IMR-90 (cell line): ENCODE data around the gene PITX1.

ENCODE experiments used
- BHLHE40 ChIP-seq: fragments of 150-350 bp; IDR thresholded peaks from 2 replicates; pipeline ENCODE4 v1.6.1; 2016; ENCODE audit warnings: mild to moderate bottlenecking, low read depth, low read length
- MAFK ChIP-seq: IDR thresholded peaks from 2 replicates; pipeline ENCODE4 v1.6.1; 2012; ENCODE audit warnings: low read depth, low read length, improper control_type of control experiment
- MAZ ChIP-seq: IDR thresholded peaks from 2 replicates; pipeline ENCODE4 v1.6.1; 2012; ENCODE audit warnings: low read depth, mild to moderate bottlenecking, low read length, improper control_type of control experiment, moderate library complexity, borderline replicate concordance
- MXI1 ChIP-seq: IDR thresholded peaks from 2 replicates; pipeline ENCODE4 v1.6.1; 2012; ENCODE audit warnings: low read depth, mild to moderate bottlenecking, low read length, moderate library complexity, borderline replicate concordance
- NFE2L2 ChIP-seq: fragments of 150-350 bp; IDR thresholded peaks from 2 replicates; pipeline ENCODE4 v1.6.1; 2016; ENCODE audit warnings: low read depth, mild to moderate bottlenecking, low read length
- POLR2A ChIP-seq: IDR thresholded peaks from 2 replicates; pipeline ENCODE4 v1.6.1; 2012; ENCODE audit warnings: mild to moderate bottlenecking, low read depth, low read length
- RAD21 ChIP-seq: IDR thresholded peaks from 2 replicates; pipeline ENCODE4 v1.6.1; 2012; ENCODE audit warnings: low read length, improper control_type of control experiment
- RFX5 ChIP-seq: IDR thresholded peaks from 2 replicates; pipeline ENCODE4 v1.8.0; 2012; ENCODE audit warnings: low read depth, mild to moderate bottlenecking, low read length, moderate library complexity
- SMC3 ChIP-seq: fragments of 150-350 bp; IDR thresholded peaks from 2 replicates; pipeline ENCODE4 v1.6.1; 2016; ENCODE audit warnings: low read depth, mild to moderate bottlenecking, antibody characterized with exemption, low read length, moderate library complexity
- TF ChIP-seq, protein P1 (sequence below): conservative IDR thresholded peaks from 2 replicates; pipeline ENCODE4 v1.5.1; 2012; ENCODE audit warnings: mild to moderate bottlenecking, low read depth, low read length, improper control_type of control experiment
- TF ChIP-seq, protein P2 (sequence below): fragments of 150-350 bp; IDR thresholded peaks from 2 replicates; pipeline ENCODE4 v1.6.1; 2016; ENCODE audit warnings: low read depth, mild to moderate bottlenecking, low read length, moderate library complexity, borderline replicate concordance

DNA sequence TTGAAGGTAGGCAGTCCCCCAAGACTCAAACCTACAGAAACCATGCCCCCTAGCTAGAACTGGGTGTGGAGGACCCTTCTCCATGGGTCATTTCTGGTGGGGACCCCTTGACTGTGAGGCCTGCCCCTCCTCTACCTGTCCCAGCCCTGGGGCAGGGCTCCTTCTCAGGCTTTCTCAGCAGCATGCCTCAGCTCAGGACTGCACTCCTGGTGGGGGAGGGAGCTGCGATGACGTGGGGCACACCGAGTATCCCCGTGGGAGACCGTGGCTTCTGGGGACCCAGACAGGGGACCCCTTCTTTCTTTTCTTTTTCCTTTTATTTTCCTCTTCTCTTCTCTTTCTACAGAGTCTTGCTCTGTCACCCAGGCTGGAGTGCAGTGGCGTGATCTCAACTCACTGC lies 27.0 kb upstream of the PITX1 start:
- TF ChIP-seq, protein P1, sequence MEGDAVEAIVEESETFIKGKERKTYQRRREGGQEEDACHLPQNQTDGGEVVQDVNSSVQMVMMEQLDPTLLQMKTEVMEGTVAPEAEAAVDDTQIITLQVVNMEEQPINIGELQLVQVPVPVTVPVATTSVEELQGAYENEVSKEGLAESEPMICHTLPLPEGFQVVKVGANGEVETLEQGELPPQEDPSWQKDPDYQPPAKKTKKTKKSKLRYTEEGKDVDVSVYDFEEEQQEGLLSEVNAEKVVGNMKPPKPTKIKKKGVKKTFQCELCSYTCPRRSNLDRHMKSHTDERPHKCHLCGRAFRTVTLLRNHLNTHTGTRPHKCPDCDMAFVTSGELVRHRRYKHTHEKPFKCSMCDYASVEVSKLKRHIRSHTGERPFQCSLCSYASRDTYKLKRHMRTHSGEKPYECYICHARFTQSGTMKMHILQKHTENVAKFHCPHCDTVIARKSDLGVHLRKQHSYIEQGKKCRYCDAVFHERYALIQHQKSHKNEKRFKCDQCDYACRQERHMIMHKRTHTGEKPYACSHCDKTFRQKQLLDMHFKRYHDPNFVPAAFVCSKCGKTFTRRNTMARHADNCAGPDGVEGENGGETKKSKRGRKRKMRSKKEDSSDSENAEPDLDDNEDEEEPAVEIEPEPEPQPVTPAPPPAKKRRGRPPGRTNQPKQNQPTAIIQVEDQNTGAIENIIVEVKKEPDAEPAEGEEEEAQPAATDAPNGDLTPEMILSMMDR: no peak
- TF ChIP-seq MXI1 (no peak), POLR2A (no peak), RAD21 (no peak), NFE2L2 (no peak), MAZ (no peak), MAFK (no peak), RFX5 (no peak), BHLHE40 (no peak), SMC3 (no peak)
- TF ChIP-seq, protein P2, sequence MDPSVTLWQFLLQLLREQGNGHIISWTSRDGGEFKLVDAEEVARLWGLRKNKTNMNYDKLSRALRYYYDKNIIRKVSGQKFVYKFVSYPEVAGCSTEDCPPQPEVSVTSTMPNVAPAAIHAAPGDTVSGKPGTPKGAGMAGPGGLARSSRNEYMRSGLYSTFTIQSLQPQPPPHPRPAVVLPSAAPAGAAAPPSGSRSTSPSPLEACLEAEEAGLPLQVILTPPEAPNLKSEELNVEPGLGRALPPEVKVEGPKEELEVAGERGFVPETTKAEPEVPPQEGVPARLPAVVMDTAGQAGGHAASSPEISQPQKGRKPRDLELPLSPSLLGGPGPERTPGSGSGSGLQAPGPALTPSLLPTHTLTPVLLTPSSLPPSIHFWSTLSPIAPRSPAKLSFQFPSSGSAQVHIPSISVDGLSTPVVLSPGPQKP: no peak
